HepG2 (cell line): ENCODE results near the gene ZNF74. TPM values are rescaled to one million over a fixed set of nuclear protein-coding genes. Genes with fewer than 3 reads are reported as not detected.

Source experiments
- ATAC-seq: fragments of 200-7000 bp; cut with Tn5 transposase; 3 replicates; pipeline ENCODE4 v1.9.1; 2020; ENCODE audit warnings: mild to moderate bottlenecking, moderate library complexity
- BruUV-seq: library from RNA; stranded (reverse); fragments of 400-500 nt; replicated peaks from 2 replicates; lab custom pipeline; 2021; lab: Mats Ljungman, UMichigan
- CTCF ChIA-PET: fragments of 300-600 bp; formaldehyde crosslinking; extraction: SDS; loops from one replicate; lab custom pipeline; 2021; ENCODE audit warnings: low total read pairs, inconsistent platforms, low intra/inter-chr PET ratio; lab: Yijun Ruan, JAX
- POLR2A ChIA-PET: fragments of 350-600 bp; sonication (Branson Sonifier 250); formaldehyde crosslinking; loops from one replicate; lab custom pipeline; 2020; ENCODE audit warnings: antibody characterized with exemption, inconsistent platforms; lab: Yijun Ruan, JAX
- DNase-seq: peaks from one replicate; pipeline ENCODE4 v3.0.0-alpha.2; 2015; ENCODE audit warnings: low spot score
- FAIRE-seq: peaks from 3 replicates; lab custom pipeline; 2011; peaks lifted over from hg19 to GRCh38; lab: Jason Lieb, UNC
- H2AFZ ChIP-seq: one replicate; pipeline ENCODE4 v1.6.1; 2011; ENCODE audit warnings: low read length, inconsistent platforms
- H3K27ac ChIP-seq: fragments of 300-600 bp; 3 replicates; pipeline ENCODE4 v1.8.0; 2011; ENCODE audit warnings: mixed run types, mild to moderate bottlenecking, mixed read lengths, low read length, inconsistent platforms; ENCODE audit not compliant: insufficient read depth; ENCODE audit errors: extremely low read length
- H3K27me3 ChIP-seq, 2 experiments: fragments of 200-600 bp in 1 of 2; 2 replicates in 1 of 2; 3 replicates in 1 of 2; pipeline versions ENCODE4 v1.6.0 to v1.8.0; 2011; ENCODE audit warnings: low read length in 2 of 2, mild to moderate bottlenecking in 2 of 2, moderate library complexity in 2 of 2, inconsistent platforms in 1 of 2; ENCODE audit not compliant: insufficient read depth in 2 of 2, control insufficient read depth in 1 of 2
- H3K36me3 ChIP-seq, 2 experiments: fragments of 200-600 bp in 1 of 2; replicated peaks in 1 of 2; 2 replicates in 1 of 2; 3 replicates in 1 of 2; pipeline versions ENCODE4 v1.5.1 to v1.8.0; 2011; ENCODE audit warnings: low read length in 2 of 2, inconsistent platforms in 1 of 2; ENCODE audit not compliant: insufficient read depth in 2 of 2, control insufficient read depth in 1 of 2
- H3K4me1 ChIP-seq: 2 replicates; pipeline ENCODE4 v1.5.1; 2012; ENCODE audit warnings: low read length, inconsistent platforms; ENCODE audit not compliant: insufficient read depth
- H3K4me2 ChIP-seq: 2 replicates; pipeline ENCODE4 v1.6.0; 2011; ENCODE audit warnings: low read depth, low read length, inconsistent platforms
- H3K4me3 ChIP-seq, 3 experiments: fragments of 200-600 bp in 1 of 3; sonication (generic), shearing (Covaris generic) in 1 of 3; replicated peaks in 1 of 3; 2 replicates each; pipeline ENCODE4 v1.5.1; 2011 to 2016; ENCODE audit warnings: low read length in 3 of 3, inconsistent platforms in 2 of 3, low read depth in 2 of 3, mild to moderate bottlenecking in 2 of 3, control low read depth in 1 of 3, mixed read lengths in 1 of 3; ENCODE audit not compliant: insufficient read depth in 1 of 3
- H3K79me2 ChIP-seq: one replicate; pipeline ENCODE4 v1.6.1; 2011; ENCODE audit warnings: low read length, inconsistent platforms; ENCODE audit not compliant: insufficient read depth
- H3K9ac ChIP-seq: 2 replicates; pipeline ENCODE4 v1.6.0; 2011; ENCODE audit warnings: mild to moderate bottlenecking, low read depth, low read length, inconsistent platforms; ENCODE audit not compliant: insufficient read depth
- H3K9me3 ChIP-seq: 2 replicates; pipeline ENCODE4 v1.5.1; 2012; ENCODE audit warnings: mild to moderate bottlenecking, low read length
- H4K20me1 ChIP-seq: 2 replicates; pipeline ENCODE4 v1.6.0; 2011; ENCODE audit warnings: inconsistent platforms, mild to moderate bottlenecking, low read length, moderate library complexity; ENCODE audit not compliant: insufficient read depth
- HNRNPL ChIP-seq: fragments of 200-400 bp; formaldehyde crosslinking; IDR thresholded peaks from 2 replicates; pipeline ENCODE4 v1.6.1; 2017; ENCODE audit warnings: mild to moderate bottlenecking, low read depth, low read length
- YY1 ChIP-seq: IDR thresholded peaks from 2 replicates; pipeline ENCODE4 v1.6.1; 2011; ENCODE audit warnings: low read length, low read depth, moderate library complexity, mild to moderate bottlenecking; ENCODE audit not compliant: insufficient read depth, insufficient replicate concordance
- WGBS: methylation state at CpG from one replicate; pipeline ENCODE4 v1.1.6; 2017; ENCODE audit warnings: low lambda C conversion rate; 5-methylcytosine and 5-hydroxymethylcytosine counted together
- in situ Hi-C: cut with HindIII; loops from 2 replicates; pipeline ENCODE4 v1.10.0; 2017; ENCODE audit warnings: low pct_unique_long_range_greater_than_20kb; ENCODE audit not compliant: extremely low pct_ligation_motif_present
- intact Hi-C: fragments of 100-400 bp; cut with micrococcal nuclease; formaldehyde crosslinking; loops from one replicate; pipeline ENCODE4 v1.10.0; 2022; ENCODE audit not compliant: unreplicated experiment
- polyA plus RNA-seq, 8 experiments: library from polyadenylated mRNA; depleted of rRNA in 3 of 8; stranded (reverse) in 7 of 8; unstranded in 1 of 8; fragments of >200 nt; fragmentation: Illumina TruSeq in 4 of 8; extraction: Trizol in 4 of 8; gene quantifications; 2 replicates each; pipeline versions ENCODE4 v1.2.1 to v1.2.3, GENCODE V29; 2011 to 2016; ENCODE audit warnings: low read depth in 4 of 8, missing spikeins in 1 of 8, mixed read lengths in 1 of 8; ENCODE audit not compliant: insufficient read depth in 1 of 8
- total RNA-seq, 5 experiments: library from RNA; depleted of rRNA; stranded (reverse); fragments of >200 nt; fragmentation: Illumina TruSeq; extraction: Trizol; gene quantifications; 2 replicates each; pipeline ENCODE4 v1.2.3, GENCODE V29; 2016; ENCODE audit warnings: low read depth in 1 of 5
- TF ChIP-seq, protein P1 (sequence below): sonication (generic); formaldehyde crosslinking; IDR thresholded peaks from 2 replicates; pipeline ENCODE4 v1.4.0; 2020; ENCODE audit warnings: missing genetic modification reagents, borderline replicate concordance

ZNF74 gene
- total and polyA plus RNA-seq, 2 of the 13 experiments (the other 11 are each of a cell fraction or from before 2014, with no cell fraction given) = 6.3 to 9.1 TPM

- intact Hi-C loops = loop anchor here (10.0 kb wide), 1 partner anchor 65 kb away; the partner anchor contains the start of gene KLHL22
- no peaks in the 10 kb centered on the region for H3K27me3 ChIP-seq
- FAIRE-seq (no peak), ATAC-seq (no peak), DNase-seq (no peak)
- peaks cover 9 to 15% of the 10 kb centered on the region in 2 experiments; a peak in 4 of 5 replicates for H3K36me3 ChIP-seq
- POLR2A ChIA-PET = interaction anchor here (0.6 kb wide), 1 partner anchor 36 kb away, joined by 3 read pairs; the partner anchor contains the start of gene ZNF74
- no peak overlapping the region for H2AFZ ChIP-seq
- WGBS = 97% methylated on average over 53 of the region's 75 CpGs
- in situ Hi-C loops = no loop called here
- no peak overlapping the region for H3K9ac ChIP-seq
- no peak overlapping the region for H3K27ac ChIP-seq
- TF ChIP-seq HNRNPL (0 out of 2 replicates have a peak, but pooled peaks have one; percentile 7), YY1 (no peak)
- peaks cover 16% of the 10 kb centered on the region for H3K4me1 ChIP-seq
- no peaks in the 10 kb centered on the region for H3K9me3 ChIP-seq
- peaks cover under 1% of the 10 kb centered on the region; the same call in 1 of the 2 replicates for H4K20me1 ChIP-seq
- H3K79me2 ChIP-seq = peaks cover 5% of the 10 kb centered on the region
- no TSS peak for BruUV-seq
- CTCF ChIA-PET = no interaction called here
- no peak overlapping the region for H3K4me3 ChIP-seq
- no peak overlapping the region for H3K4me2 ChIP-seq
Measured at GRCh38 chr22:20429254-20430100, 35.5 kb downstream of the ZNF74 start.

DNA sequence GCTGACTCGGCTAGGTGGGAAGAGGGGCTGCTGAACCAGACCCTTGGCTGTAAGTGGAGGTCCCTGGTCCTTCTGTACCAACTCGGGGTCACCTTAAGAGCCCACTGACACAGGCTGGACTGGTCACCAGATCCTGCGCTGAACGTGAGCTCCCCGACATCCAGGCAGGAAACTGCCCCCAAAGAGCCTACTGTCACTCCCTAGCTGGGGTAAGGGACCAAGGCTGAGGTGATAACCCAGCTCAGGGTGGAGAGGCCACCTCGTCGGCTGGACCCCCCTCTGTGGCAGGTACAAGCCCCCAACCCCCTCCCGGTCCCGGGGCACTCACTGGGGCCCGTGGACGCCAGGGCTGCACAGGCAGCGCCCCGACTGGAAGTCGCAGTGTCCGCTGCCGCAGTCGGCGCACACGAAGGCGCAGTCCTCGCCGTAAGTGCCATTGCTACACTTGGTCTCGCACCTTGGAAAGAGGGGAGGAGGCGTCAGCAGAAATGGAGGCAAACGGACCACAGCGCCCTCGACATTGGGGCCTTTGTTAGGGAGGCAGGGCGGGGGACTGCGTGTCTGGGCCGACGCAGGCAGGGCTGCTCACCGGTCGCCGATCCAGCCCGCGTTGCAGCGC is 36.3 kb downstream of the ZNF74 start:
- no TSS peak for BruUV-seq
- POLR2A ChIA-PET = interaction anchor here (0.6 kb wide), 1 partner anchor 37 kb away, joined by 3 read pairs; the partner anchor contains the start of gene ZNF74

More for the DNA sequence above, 36.3 kb downstream of the ZNF74 start:
- Histone ChIP-seq H4K20me1 (peaks cover 6% of the 10 kb centered on the region), H3K27me3 (no peaks in the 10 kb centered on the region), H2AFZ (no peak overlapping the region), H3K9me3 (no peaks in the 10 kb centered on the region), H3K36me3 (peaks cover 9 to 15% of the 10 kb centered on the region in 2 experiments; a peak in 4 of 5 replicates), H3K4me2 (no peak overlapping the region), H3K9ac (no peak overlapping the region), H3K4me1 (peaks cover 21% of the 10 kb centered on the region), H3K79me2 (peaks cover 7% of the 10 kb centered on the region), H3K4me3 (no peak overlapping the region), H3K27ac (no peak overlapping the region)
- CTCF ChIA-PET = no interaction called here
- WGBS = 98% methylated on average over 17 of the region's 37 CpGs
- FAIRE-seq = no peak
- DNase-seq = no peak
- in situ Hi-C loops = no loop called here
- intact Hi-C loops = no loop called here
- no peak for ATAC-seq
- TF ChIP-seq HNRNPL = 0 out of 2 replicates have a peak, but pooled peaks have one; percentile 5
- TF ChIP-seq, protein P1, sequence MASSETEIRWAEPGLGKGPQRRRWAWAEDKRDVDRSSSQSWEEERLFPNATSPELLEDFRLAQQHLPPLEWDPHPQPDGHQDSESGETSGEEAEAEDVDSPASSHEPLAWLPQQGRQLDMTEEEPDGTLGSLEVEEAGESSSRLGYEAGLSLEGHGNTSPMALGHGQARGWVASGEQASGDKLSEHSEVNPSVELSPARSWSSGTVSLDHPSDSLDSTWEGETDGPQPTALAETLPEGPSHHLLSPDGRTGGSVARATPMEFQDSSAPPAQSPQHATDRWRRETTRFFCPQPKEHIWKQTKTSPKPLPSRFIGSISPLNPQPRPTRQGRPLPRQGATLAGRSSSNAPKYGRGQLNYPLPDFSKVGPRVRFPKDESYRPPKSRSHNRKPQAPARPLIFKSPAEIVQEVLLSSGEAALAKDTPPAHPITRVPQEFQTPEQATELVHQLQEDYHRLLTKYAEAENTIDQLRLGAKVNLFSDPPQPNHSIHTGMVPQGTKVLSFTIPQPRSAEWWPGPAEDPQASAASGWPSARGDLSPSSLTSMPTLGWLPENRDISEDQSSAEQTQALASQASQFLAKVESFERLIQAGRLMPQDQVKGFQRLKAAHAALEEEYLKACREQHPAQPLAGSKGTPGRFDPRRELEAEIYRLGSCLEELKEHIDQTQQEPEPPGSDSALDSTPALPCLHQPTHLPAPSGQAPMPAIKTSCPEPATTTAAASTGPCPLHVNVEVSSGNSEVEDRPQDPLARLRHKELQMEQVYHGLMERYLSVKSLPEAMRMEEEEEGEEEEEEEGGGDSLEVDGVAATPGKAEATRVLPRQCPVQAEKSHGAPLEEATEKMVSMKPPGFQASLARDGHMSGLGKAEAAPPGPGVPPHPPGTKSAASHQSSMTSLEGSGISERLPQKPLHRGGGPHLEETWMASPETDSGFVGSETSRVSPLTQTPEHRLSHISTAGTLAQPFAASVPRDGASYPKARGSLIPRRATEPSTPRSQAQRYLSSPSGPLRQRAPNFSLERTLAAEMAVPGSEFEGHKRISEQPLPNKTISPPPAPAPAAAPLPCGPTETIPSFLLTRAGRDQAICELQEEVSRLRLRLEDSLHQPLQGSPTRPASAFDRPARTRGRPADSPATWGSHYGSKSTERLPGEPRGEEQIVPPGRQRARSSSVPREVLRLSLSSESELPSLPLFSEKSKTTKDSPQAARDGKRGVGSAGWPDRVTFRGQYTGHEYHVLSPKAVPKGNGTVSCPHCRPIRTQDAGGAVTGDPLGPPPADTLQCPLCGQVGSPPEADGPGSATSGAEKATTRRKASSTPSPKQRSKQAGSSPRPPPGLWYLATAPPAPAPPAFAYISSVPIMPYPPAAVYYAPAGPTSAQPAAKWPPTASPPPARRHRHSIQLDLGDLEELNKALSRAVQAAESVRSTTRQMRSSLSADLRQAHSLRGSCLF (CRISPR knock-in tag) = no peak
